ENCODE results near the gene C1QTNF2.
"Not testable (repeated sequence)": the region's sequence is repeated elsewhere in the genome, so short reads cannot be mapped to it uniquely, and the experiment has no call there.

Gene C1QTNF2

GRCh38 chr5:160340513-160340912, 29.9 kb downstream of the C1QTNF2 start:
- not testable (repeated sequence) for DNase-seq

- no peak for DNase-seq
Measured at GRCh38 chr5:160339406-160340130, 30.9 kb downstream of the C1QTNF2 start.

GRCh38 chr5:160334716-160335115, 35.7 kb downstream of the C1QTNF2 start:
- DNase-seq: not testable (repeated sequence)

- DNase-seq: peak; percentile 40
Measured at GRCh38 chr5:160333721-160334120, 36.7 kb downstream of the C1QTNF2 start.

- peak; percentile 12 for DNase-seq
Measured at GRCh38 chr5:160330212-160330611, 40.2 kb downstream of the C1QTNF2 start.

- no peak for DNase-seq
Measured at GRCh38 chr5:160327818-160328217, 42.6 kb downstream of the C1QTNF2 start.

- no peak for DNase-seq
Measured at GRCh38 chr5:160326981-160327380, 43.4 kb downstream of the C1QTNF2 start.

- DNase-seq: no peak
Measured at GRCh38 chr5:160325716-160326115, 44.7 kb downstream of the C1QTNF2 start.

GRCh38 chr5:160324886-160325285, 45.5 kb downstream of the C1QTNF2 start:
- DNase-seq: no peak

GRCh38 chr5:160318409-160318808, 52.0 kb downstream of the C1QTNF2 start:
- no peak for DNase-seq

GRCh38 chr5:160317434-160317833, 53.0 kb downstream of the C1QTNF2 start:
- DNase-seq: no peak

- DNase-seq: peak; percentile 13
Measured at GRCh38 chr5:160315968-160316367, 54.5 kb downstream of the C1QTNF2 start.

GRCh38 chr5:160312960-160313727, 57.3 kb downstream of the C1QTNF2 start:
- DNase-seq: no peak

- DNase-seq: peak; percentile 61
Measured at GRCh38 chr5:160312134-160312959, 58.1 kb downstream of the C1QTNF2 start, which contains the start of gene CCNJL. CCNJL (minus strand) TSS chr5:160312564; CDS start chr5:160311923, 641 bp downstream.

GRCh38 chr5:160311491-160312133, 58.8 kb downstream of the C1QTNF2 start:
- no peak for DNase-seq

- no peak for DNase-seq
Measured at GRCh38 chr5:160310552-160311295, 59.7 kb downstream of the C1QTNF2 start.

GRCh38 chr5:160310140-160310539, 60.3 kb downstream of the C1QTNF2 start:
- DNase-seq: no peak

- DNase-seq: no peak
Measured at GRCh38 chr5:160306696-160307095, 63.7 kb downstream of the C1QTNF2 start.

GRCh38 chr5:160305319-160305718, 65.1 kb downstream of the C1QTNF2 start:
- DNase-seq: no peak

- DNase-seq: no peak
Measured at GRCh38 chr5:160303690-160304089, 66.7 kb downstream of the C1QTNF2 start.

- DNase-seq: no peak
Measured at GRCh38 chr5:160298189-160298588, 72.2 kb downstream of the C1QTNF2 start.

- no peak for DNase-seq
Measured at GRCh38 chr5:160297776-160298175, 72.7 kb downstream of the C1QTNF2 start.
